Common myeloid progenitor, CD34-positive (primary cell): Measurements from ENCODE around the gene ENPP3.

Source experiments
- CTCF ChIA-PET: fragments of 350-600 bp; sonication (Branson Sonifier 250); formaldehyde crosslinking; loops from one replicate; lab custom pipeline; 2021; ENCODE audit warnings: antibody characterized with exemption; lab: Charles Lee
- POLR2A ChIA-PET: fragments of 350-600 bp; sonication (Branson Sonifier 250); formaldehyde crosslinking; loops from one replicate; lab custom pipeline; 2021; ENCODE audit warnings: antibody characterized with exemption; lab: Charles Lee
- DNase-seq, 3 donors: peaks; one replicate each; pipeline versions ENCODE4 v3.0.0 to v3.0.0-alpha.2; 2013
- H3K27ac ChIP-seq, 2 experiments: 1 replicate in 1 of 2; 2 replicates in 1 of 2; pipeline ENCODE4 v1.7.0; 2013; ENCODE audit warnings: inconsistent platforms in 2 of 2, low read length in 2 of 2, mild to moderate bottlenecking in 2 of 2, low read depth in 1 of 2, moderate library complexity in 1 of 2; ENCODE audit not compliant: severe bottlenecking in 2 of 2, insufficient read depth in 1 of 2, poor library complexity in 1 of 2
- H3K27me3 ChIP-seq, 5 experiments: replicated peaks in 2 of 5; 1 replicate in 3 of 5; 2 replicates in 2 of 5; pipeline versions ENCODE4 v1.6.1 to v1.7.0; 2013; ENCODE audit warnings: low read length in 4 of 5, mild to moderate bottlenecking in 2 of 5, moderate library complexity in 2 of 5, inconsistent platforms in 1 of 5; ENCODE audit not compliant: insufficient read depth in 5 of 5, control insufficient read depth in 4 of 5
- H3K36me3 ChIP-seq, 4 experiments: 1 replicate in 2 of 4; 2 replicates in 2 of 4; pipeline versions ENCODE4 v1.6.1 to v1.7.0; 2013; ENCODE audit warnings: low read length in 3 of 4, control low read depth in 1 of 4, mild to moderate bottlenecking in 1 of 4; ENCODE audit not compliant: control insufficient read depth in 4 of 4, insufficient read depth in 4 of 4
- H3K4me1 ChIP-seq, 4 experiments: 1 replicate in 3 of 4; 2 replicates in 1 of 4; pipeline versions ENCODE4 v1.6.1 to v1.7.1; 2013; ENCODE audit warnings: low read length in 3 of 4, mild to moderate bottlenecking in 3 of 4, control low read depth in 1 of 4, inconsistent platforms in 1 of 4, moderate library complexity in 1 of 4; ENCODE audit not compliant: control insufficient read depth in 4 of 4, insufficient read depth in 4 of 4; ENCODE audit errors: control extremely low read depth in 1 of 4
- H3K4me3 ChIP-seq, 7 experiments: 1 replicate in 4 of 7; 2 replicates in 3 of 7; pipeline versions ENCODE4 v1.5.1 to v1.7.0; 2013; ENCODE audit warnings: mild to moderate bottlenecking in 7 of 7, low read length in 6 of 7, moderate library complexity in 6 of 7, inconsistent platforms in 2 of 7, low read depth in 2 of 7, control low read depth in 1 of 7; ENCODE audit not compliant: insufficient read depth in 4 of 7, control insufficient read depth in 1 of 7; ENCODE audit errors: extremely low read depth in 1 of 7
- H3K9me3 ChIP-seq, 5 experiments: 1 replicate in 4 of 5; 2 replicates in 1 of 5; pipeline versions ENCODE4 v1.6.1 to v1.7.1; 2013; ENCODE audit warnings: low read length in 4 of 5, mild to moderate bottlenecking in 2 of 5, inconsistent platforms in 1 of 5, low read depth in 1 of 5, moderate library complexity in 1 of 5; ENCODE audit not compliant: control insufficient read depth in 4 of 5, insufficient read depth in 2 of 5; ENCODE audit errors: control extremely low read depth in 1 of 5
- WGBS: methylation state at CpG from one replicate; pipeline ENCODE4 v1.1.5; 2013; ENCODE audit not compliant: insufficient coverage; 5-methylcytosine and 5-hydroxymethylcytosine counted together

ENPP3 gene

DNA sequence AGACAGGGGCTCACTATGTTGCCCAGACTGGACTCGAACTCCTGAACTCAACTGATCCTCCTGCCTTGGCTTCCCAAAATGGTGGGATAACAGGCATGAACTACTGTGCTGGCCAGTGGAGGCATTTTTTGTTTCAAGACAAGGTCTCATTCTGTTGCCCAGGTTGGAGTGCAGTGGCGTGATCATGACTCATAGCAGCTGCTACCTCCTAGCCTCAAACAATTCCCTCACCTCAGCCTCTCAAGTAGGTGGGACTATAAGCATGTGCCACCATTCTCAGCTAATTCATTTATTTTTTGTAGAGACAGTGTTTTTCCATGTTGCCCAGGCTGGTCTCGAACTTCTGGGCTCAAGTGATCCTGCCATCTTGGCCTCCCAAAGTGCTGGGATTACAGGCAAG lies 17.2 kb downstream of the ENPP3 start:
- H3K27me3 ChIP-seq = no peaks in the 10 kb centered on the region
- no peaks in the 10 kb centered on the region for H3K4me1 ChIP-seq
- no peaks in the 10 kb centered on the region for H3K36me3 ChIP-seq
- DNase-seq = no peak
- WGBS = 100% methylated on average over 3 of the region's 3 CpGs
- H3K27ac ChIP-seq = no peak overlapping the region
- H3K4me3 ChIP-seq = no peak overlapping the region
- no peaks in the 10 kb centered on the region for H3K9me3 ChIP-seq
- ChIA-PET CTCF (no interaction called here), POLR2A (no interaction called here)

DNA sequence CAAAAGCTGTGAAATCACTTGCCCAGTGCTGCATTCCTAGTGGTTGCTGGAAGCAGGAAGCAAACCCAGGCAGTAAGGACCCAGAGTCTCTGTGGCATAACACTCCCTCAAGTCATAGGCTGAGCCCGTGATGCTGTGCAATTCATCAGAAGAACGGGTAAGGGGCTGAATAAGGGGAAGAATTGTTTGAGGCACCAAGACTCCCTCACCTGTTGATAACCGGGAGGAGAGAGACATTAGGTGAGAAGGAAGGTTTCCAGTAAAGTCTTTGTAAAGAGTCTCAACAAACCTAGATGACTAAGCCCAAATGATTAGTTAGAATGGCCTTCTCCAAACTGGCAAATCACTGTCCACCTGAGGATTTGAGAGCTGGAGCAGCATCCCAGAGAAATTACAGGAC lies 18.3 kb downstream of the ENPP3 start:
- Histone ChIP-seq H3K36me3 (no peaks in the 10 kb centered on the region), H3K27ac (no peak overlapping the region), H3K4me1 (no peaks in the 10 kb centered on the region), H3K27me3 (no peaks in the 10 kb centered on the region), H3K4me3 (no peak overlapping the region), H3K9me3 (no peaks in the 10 kb centered on the region)
- DNase-seq = no peak
- whole genome bisulfite sequencing = 96% methylated on average over 2 of the region's 3 CpGs
- ChIA-PET POLR2A (no interaction called here), CTCF (no interaction called here)

DNA sequence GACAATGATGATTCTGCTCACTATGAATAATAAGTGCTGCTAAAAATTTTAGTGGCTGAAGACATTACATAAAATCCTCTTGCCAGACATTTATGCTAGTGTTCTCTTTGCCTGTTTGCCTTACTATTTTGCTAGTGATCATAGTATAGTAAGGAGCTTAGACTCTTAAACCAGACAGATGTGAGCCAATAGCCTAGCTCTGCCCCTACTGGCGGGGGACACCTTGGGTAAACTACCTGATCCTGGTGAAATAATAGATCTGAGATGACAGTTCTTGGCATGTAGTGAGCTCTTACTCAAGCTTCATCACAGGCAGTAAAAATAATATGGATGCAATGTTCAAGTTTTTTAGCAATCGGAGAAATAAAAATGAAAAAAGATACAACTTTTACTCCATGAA lies 18.8 kb downstream of the ENPP3 start:
- Histone ChIP-seq H3K27ac (no peak overlapping the region), H3K4me3 (no peak overlapping the region), H3K27me3 (no peaks in the 10 kb centered on the region), H3K36me3 (no peaks in the 10 kb centered on the region), H3K4me1 (no peaks in the 10 kb centered on the region), H3K9me3 (no peaks in the 10 kb centered on the region)
- POLR2A ChIA-PET = no interaction called here
- no peak for DNase-seq
- CTCF ChIA-PET = no interaction called here
- 100% methylated on average over 1 of the region's 2 CpGs for WGBS

DNA sequence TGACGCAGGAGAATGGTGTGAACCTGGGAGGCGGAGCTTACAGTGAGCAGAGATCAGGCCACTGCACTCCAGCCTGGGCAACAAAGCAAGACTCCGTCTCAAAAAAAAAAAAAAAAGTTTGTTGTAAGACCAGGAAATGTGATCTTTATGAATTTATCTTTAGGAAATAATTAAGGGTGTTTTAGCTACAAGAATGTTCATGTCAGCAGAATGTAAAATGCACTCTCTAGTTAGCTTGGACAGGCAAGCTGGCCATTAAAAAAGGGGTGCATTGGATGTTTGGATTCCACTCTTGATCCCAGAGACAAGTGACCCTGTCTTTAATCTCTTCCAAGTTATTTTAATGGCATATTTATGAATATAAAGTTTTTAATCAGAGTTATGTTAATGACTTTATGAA lies 19.6 kb downstream of the ENPP3 start:
- ChIA-PET POLR2A (no interaction called here), CTCF (no interaction called here)
- no peak for DNase-seq
- no peak overlapping the region for H3K4me3 ChIP-seq
- H3K9me3 ChIP-seq = no peaks in the 10 kb centered on the region
- 100% methylated on average over 1 of the region's 3 CpGs for WGBS
- H3K27ac ChIP-seq = no peak overlapping the region
- H3K27me3 ChIP-seq = no peaks in the 10 kb centered on the region
- no peaks in the 10 kb centered on the region for H3K36me3 ChIP-seq
- no peaks in the 10 kb centered on the region for H3K4me1 ChIP-seq

DNA sequence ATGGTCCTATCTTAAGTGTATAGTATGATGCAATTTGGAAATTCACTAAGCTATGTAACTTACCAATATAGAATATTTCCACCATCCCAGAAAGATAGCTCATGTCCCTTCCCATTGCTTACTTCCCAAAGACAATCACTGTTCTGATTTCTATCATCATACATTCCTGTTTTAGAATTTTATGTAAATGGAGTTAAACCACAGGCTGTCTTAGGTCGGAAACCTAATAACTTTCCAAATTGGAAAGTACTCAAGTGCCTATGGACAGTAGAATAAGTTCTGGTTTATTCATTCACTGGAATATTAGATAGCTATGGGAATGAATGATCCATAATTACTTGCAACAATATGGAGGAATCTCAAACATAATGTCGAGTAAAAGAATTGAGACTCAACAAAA lies 20.1 kb downstream of the ENPP3 start:
- ChIA-PET POLR2A (no interaction called here), CTCF (no interaction called here)
- Histone ChIP-seq H3K4me3 (no peak overlapping the region), H3K27ac (no peak overlapping the region), H3K9me3 (no peaks in the 10 kb centered on the region), H3K36me3 (no peaks in the 10 kb centered on the region), H3K27me3 (no peaks in the 10 kb centered on the region), H3K4me1 (no peaks in the 10 kb centered on the region)
- no peak for DNase-seq
- 100% methylated on average over 1 of the region's 2 CpGs for WGBS

DNA sequence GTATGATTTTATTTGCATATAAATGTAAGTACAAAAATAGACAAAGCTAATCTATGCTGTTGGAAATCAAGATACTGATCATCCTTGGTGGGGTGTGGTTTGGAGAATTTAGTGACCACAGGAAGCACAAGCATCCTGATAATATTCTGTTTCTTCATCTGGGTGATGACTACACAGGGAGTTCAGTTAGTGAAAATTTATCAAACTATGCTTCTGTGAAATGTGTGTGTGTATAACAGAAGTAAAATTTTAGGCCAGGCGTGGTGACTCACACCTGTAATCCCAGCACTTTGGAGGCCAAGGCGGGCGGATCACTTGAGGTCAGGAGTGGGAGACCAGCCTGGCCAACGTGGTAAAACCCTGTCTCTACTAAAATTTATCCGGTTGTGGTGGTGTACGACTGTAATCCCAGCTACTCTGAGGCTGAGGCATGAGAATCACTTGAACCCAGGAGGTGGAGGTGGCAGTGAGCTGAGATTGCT lies 20.6 kb downstream of the ENPP3 start:
- CTCF ChIA-PET = no interaction called here
- H3K9me3 ChIP-seq = no peaks in the 10 kb centered on the region
- 100% methylated on average over 2 of the region's 6 CpGs for WGBS

DNA sequence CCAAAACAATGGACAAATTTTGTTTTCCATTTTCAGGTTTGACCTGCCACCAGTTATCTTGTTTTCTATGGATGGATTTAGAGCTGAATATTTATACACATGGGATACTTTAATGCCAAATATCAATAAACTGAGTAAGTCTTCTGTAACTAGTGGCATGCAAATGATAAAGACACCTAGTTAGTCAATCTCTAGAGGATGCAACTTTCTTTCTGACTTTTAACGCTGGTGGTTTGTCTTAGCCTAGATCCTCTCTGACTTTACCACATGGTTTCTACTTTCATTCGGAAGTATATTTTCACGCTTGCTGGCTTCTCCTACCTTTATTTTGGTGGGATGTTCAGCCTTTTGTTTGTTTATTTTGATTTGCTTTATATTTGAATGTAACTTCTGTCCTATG lies 21.2 kb downstream of the ENPP3 start:
- Histone ChIP-seq H3K27ac (no peak overlapping the region), H3K9me3 (no peaks in the 10 kb centered on the region), H3K4me3 (no peak overlapping the region), H3K36me3 (no peaks in the 10 kb centered on the region), H3K4me1 (no peaks in the 10 kb centered on the region), H3K27me3 (no peaks in the 10 kb centered on the region)
- ChIA-PET CTCF (no interaction called here), POLR2A (no interaction called here)
- 100% methylated on average over 3 of the region's 3 CpGs for WGBS
- DNase-seq = no peak

More for the DNA sequence above, 20.6 kb downstream of the ENPP3 start:
- POLR2A ChIA-PET = no interaction called here
- H3K36me3 ChIP-seq = no peaks in the 10 kb centered on the region
- DNase-seq = peak; percentile 2 to 30 (median 18)
- H3K27ac ChIP-seq = no peak overlapping the region
- no peaks in the 10 kb centered on the region for H3K4me1 ChIP-seq
- H3K27me3 ChIP-seq = no peaks in the 10 kb centered on the region
- no peak overlapping the region for H3K4me3 ChIP-seq
